D721Med (cell line): ENCODE measurements around the gene LTBP1.
"Not testable (repeated sequence)": the region's sequence is repeated elsewhere in the genome, so short reads cannot be mapped to it uniquely, and the experiment has no call there.

Source experiments
- DNase-seq: peaks from one replicate; pipeline ENCODE4 v3.0.0; 2011; ENCODE audit warnings: low spot score; ENCODE audit not compliant: insufficient read length
- FAIRE-seq: peaks from 2 replicates; lab custom pipeline; 2011; peaks lifted over from hg19 to GRCh38; lab: Jason Lieb, UNC
- TF ChIP-seq, protein P1 (sequence below): IDR thresholded peaks from 2 replicates; pipeline ENCODE4 v1.5.1; 2012; ENCODE audit warnings: mild to moderate bottlenecking, control low read depth; ENCODE audit not compliant: insufficient read depth; ENCODE audit errors: missing control alignments

LTBP1 gene

DNA sequence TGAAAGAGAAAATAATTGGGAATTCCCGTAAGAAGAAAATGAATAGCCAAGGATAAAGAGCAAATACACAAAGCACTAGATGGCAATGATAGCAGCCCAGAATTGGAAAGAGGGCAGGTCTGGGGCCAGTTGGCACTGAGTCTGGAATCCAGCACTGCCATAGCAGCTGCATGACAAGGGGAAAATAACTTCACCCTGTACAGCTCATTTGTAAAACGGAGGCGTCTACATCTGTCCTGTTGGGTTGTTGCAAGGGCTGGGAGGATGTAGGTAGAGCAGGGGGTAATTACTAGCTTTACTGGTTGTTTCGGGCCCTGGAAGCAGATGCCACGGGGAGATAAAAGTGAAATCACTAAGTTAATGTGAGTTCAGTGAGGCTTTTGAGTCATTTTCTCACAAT lies 419.7 kb downstream of the LTBP1 start:
- no peak for DNase-seq
- no peak for FAIRE-seq
- TF ChIP-seq, protein P1, sequence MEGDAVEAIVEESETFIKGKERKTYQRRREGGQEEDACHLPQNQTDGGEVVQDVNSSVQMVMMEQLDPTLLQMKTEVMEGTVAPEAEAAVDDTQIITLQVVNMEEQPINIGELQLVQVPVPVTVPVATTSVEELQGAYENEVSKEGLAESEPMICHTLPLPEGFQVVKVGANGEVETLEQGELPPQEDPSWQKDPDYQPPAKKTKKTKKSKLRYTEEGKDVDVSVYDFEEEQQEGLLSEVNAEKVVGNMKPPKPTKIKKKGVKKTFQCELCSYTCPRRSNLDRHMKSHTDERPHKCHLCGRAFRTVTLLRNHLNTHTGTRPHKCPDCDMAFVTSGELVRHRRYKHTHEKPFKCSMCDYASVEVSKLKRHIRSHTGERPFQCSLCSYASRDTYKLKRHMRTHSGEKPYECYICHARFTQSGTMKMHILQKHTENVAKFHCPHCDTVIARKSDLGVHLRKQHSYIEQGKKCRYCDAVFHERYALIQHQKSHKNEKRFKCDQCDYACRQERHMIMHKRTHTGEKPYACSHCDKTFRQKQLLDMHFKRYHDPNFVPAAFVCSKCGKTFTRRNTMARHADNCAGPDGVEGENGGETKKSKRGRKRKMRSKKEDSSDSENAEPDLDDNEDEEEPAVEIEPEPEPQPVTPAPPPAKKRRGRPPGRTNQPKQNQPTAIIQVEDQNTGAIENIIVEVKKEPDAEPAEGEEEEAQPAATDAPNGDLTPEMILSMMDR, result no peak

DNA sequence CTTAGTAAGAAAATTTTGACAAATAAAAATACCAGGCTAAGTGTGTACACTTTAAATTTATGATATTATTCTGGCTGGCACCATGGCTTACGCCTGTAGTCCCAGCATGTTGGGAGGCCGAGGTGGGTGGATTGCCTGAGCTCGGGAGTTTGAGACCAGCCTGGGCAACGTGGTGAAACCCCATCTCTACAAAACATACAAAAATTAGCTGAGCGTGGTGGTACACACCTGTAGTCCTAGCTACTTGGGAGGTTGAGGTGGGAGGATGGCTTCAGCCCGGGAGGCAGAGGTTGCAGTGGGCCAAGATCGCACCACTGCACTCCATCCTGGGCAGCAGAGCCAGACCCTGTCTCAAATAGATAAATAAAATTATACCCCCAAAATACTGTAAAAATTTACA lies 421.8 kb downstream of the LTBP1 start:
- not testable (repeated sequence) for FAIRE-seq, DNase-seq

DNA sequence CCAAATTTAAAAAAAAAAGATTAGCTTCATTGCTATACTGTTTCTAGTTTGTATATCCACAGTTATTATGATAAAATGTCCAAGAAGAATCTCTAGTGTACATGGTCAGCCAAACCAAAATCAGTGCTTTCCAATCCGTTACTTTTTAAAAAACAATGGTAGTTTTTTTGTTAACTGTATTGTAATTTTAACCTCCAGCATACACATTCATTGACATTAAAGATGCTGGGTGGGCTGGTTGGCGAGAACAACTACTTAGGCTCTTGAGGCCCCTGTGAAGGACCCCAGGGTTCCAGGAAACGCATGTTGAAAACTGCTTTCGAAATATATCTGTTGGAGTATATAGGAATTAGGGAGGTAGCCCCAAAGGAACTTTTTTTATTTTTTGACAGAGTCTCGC lies 422.4 kb downstream of the LTBP1 start:
- TF ChIP-seq, protein P1, result no peak
- DNase-seq, result no peak
- FAIRE-seq, result no peak

DNA sequence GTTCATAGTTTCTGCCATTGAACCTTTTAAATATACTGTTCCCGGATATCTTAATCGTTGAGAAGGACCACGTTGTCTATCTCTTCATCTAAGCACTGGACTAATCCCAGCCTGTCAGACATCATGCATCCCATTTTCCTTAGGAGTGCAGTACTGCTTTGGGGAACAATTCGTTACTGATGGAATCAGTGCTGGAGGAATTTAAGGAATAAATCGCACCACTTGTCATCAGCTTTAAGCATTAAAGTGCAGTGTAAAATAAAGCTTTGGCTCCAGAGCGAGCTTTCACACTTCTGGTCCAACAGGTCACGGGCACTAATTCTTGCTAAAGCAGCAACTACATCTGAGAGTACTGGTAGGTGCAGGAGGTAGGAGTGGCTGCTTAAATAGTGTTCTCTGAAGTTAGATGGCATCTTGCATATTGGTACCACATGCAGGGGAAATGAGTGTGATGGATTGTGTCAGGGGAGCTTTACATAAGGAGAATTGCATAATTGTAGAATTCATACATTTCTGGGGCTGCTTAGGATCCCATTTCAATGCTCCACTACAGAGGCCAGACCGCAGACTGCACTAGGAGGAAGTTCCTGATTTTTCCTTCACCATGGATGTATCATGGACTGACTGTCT lies 424.0 kb downstream of the LTBP1 start:
- TF ChIP-seq, protein P1, result no peak
- DNase-seq (no peak), FAIRE-seq (no peak)

DNA sequence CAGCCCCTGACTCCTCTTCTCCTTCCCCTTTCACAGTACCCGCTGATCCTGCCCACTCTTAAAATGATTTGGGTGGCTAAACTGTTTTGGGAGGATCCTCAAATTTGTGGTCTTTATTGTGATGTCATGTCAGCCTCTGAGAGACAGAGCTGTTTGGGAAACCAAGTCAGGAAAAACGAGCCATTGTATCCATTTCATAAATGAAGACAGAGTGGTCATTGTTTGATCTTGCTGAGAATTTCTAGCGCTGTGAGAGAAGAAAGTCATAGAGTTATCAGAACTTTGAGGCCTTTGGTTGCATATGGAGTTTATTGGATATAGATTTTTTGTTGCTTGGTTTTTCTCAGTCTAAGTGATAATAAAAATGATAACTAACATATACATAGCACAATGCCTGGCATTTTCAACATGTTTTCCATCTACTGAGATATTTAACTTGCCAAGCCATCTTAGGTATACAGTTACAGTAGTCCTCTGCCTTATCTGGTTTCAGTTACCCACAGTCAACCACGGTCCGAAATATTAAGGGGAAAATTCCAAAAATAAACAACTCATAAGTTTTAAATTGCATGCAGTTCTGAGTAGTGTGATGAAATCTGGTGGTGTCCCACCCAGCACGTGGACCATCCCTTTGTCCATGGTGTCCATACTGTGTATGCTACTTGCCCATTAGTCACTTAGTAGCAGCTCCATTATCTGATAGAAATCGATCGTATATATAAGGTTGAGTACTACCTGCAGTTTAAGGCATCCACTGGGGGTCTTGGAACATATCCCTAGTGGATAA lies 424.7 kb downstream of the LTBP1 start:
- no peak for FAIRE-seq
- no peak for DNase-seq
- TF ChIP-seq, protein P1, result no peak

DNA sequence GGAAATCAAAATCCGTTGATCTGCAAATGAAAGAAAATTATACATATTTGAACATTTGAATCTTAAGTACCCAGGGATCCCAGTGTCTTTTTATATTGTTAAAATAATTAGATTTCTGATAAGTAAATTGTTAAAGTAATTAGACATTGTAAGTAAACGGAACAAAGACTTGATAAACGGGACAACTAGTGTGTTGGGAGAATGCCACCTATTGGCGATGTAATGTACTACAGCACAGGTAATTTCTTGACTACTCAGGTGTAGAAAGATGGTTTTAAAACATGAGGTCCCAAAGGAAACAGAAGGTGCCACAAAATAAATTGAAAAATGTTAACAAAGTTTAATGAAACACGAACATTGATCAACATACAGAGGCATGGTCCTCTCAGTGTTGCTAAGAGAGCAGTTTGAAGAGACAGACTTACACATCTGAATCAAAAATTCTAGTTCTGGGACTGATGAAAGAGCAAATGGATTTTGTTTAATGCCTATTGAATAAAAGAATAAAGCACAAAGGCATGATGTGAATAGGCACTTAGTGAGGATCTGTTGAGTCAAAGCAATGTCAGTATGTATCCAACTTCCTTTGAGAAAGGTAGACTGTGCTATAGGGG lies 426.3 kb downstream of the LTBP1 start:
- TF ChIP-seq, protein P1, result peak; percentile 67
- FAIRE-seq (no peak), DNase-seq (peak; percentile 33)

DNA sequence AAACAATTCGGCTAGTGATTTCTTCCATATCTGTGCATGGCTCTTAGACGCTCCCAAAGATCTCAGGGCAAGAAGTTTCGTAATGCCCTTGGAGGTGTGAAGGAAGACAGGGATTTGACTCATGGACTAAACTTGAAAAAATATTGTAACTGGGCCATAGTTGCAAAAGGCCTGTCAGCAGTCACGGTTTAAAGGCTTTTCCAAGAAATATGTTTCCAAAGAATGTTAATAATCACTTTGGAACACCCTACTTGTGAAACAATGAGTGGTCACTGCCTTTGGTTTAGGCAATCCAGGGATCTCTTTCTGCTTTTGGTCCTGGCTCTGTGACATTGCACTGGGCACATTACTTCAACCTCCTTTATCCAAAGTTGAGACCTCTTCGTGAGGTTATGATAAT lies 427.2 kb downstream of the LTBP1 start:
- TF ChIP-seq, protein P1, result no peak
- DNase-seq, result no peak
- no peak for FAIRE-seq
